ENCODE data around the gene U2AF1L4.

DNA sequence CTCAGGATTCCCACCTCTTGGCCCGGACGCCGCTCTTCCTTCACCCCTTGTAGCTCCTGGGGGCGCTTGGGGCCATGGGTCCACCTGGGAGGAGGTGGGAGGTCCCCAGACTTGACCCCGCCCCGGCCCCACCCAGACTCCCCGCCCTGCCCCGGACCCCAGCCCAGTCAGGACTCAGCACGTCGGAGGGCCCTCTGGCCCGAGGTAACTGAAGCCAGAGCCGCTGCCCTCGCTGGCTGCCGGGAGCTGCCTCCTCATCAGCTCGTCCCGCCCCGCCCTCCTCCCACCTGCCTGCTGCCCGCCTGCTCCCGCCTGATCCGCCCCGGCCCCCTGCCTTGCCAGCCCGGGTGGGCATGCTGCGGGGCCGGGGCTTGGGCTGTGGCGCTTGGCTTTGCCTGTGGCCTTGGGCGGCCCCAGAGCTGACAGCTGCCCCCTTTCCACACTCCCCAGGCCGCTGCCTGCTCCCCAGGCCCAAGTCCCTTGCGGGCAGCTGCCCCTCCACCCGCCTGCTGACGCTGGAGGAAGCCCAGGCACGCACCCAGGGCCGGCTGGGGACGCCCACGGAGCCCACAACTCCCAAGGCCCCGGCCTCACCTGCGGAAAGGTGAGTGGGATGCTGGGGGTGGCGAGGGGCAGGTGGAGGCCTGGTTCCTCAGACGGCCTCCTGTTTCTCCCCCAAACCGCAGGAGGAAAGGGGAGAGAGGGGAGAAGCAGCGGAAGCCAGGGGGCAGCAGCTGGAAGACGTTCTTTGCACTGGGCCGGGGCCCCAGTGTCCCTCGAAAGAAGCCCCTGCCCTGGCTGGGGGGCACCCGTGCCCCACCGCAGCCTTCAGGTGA lies 39.5 kb upstream of the U2AF1L4 start:
- TF ChIP-seq, protein P1, sequence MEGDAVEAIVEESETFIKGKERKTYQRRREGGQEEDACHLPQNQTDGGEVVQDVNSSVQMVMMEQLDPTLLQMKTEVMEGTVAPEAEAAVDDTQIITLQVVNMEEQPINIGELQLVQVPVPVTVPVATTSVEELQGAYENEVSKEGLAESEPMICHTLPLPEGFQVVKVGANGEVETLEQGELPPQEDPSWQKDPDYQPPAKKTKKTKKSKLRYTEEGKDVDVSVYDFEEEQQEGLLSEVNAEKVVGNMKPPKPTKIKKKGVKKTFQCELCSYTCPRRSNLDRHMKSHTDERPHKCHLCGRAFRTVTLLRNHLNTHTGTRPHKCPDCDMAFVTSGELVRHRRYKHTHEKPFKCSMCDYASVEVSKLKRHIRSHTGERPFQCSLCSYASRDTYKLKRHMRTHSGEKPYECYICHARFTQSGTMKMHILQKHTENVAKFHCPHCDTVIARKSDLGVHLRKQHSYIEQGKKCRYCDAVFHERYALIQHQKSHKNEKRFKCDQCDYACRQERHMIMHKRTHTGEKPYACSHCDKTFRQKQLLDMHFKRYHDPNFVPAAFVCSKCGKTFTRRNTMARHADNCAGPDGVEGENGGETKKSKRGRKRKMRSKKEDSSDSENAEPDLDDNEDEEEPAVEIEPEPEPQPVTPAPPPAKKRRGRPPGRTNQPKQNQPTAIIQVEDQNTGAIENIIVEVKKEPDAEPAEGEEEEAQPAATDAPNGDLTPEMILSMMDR (IDR thresholded peaks at IDR 0.05) = no peak
- TF ChIP-seq POLR2A (IDR thresholded peaks at IDR 0.05) = no peak
